Measurements from ENCODE around the gene CACNA1I. TPM values are rescaled to one million over a fixed set of nuclear protein-coding genes. Genes with fewer than 3 reads are reported as not detected.

The CACNA1I gene
- total and polyA plus RNA-seq, 2 donors (not counting 1 experiment from before 2014, with no cell fraction given), result 0.07 to 0.25 TPM

GRCh38 chr22:39534092-39534506, 36.5 kb upstream of the CACNA1I start:
- H3K27ac Mint-ChIP-seq, result no peak overlapping the region

More at GRCh38 chr22:39534092-39534506, 36.5 kb upstream of the CACNA1I start:
- Mint-ChIP-seq H3K4me1 (peaks cover 37% of the 10 kb centered on the region), H3K27me3 (no peaks in the 10 kb centered on the region), H3K9me3 (ENCODE audit: insufficient read depth) (no peaks in the 10 kb centered on the region), H3K4me3 (peak overlapping the region; percentile 49)
- Histone ChIP-seq H2AFZ (ENCODE audit: insufficient read depth, low read depth, low read length, poor library complexity, severe bottlenecking) (no peak overlapping the region), H3K4me3 (ENCODE audit: control extremely low read depth in 1 of 5, extremely low read depth in 1 of 5, insufficient read depth in 1 of 5, low read depth in 2 of 5, low read length in 4 of 5) (no peak overlapping the region), H3K27ac (ENCODE audit: low read length in 2 of 2) (no peak overlapping the region), H3K36me3 (replicated peaks in 1 of 2; ENCODE audit: control extremely low read depth in 1 of 2, control insufficient read depth in 1 of 2, extremely low read depth in 1 of 2, insufficient read depth in 2 of 2, low read length in 1 of 2) (peaks cover 0 to 22% of the 10 kb centered on the region in 2 experiments), H3K4me1 (ENCODE audit: control insufficient read depth in 2 of 2, insufficient read depth in 2 of 2, low read length in 2 of 2) (peaks cover 29 to 42% of the 10 kb centered on the region in 2 donors), H3K27me3 (replicated peaks in 1 of 4; ENCODE audit: control extremely low read depth in 1 of 4, control insufficient read depth in 3 of 4, insufficient read depth in 4 of 4, low read length in 3 of 4) (peaks cover 0 to 5% (median 0%) of the 10 kb centered on the region in 4 experiments), H3K9ac (ENCODE audit: low read length) (no peak overlapping the region), H4K20me1 (ENCODE audit: control insufficient read depth, insufficient read depth, low read length, poor library complexity, severe bottlenecking) (peaks cover 27% of the 10 kb centered on the region), H3K79me2 (ENCODE audit: control insufficient read depth, insufficient read depth, low read length) (peaks cover 33% of the 10 kb centered on the region), H3K9me3 (ENCODE audit: control extremely low read depth in 1 of 3, control insufficient read depth in 2 of 3, insufficient read depth in 1 of 3, low read length in 2 of 3) (no peaks in the 10 kb centered on the region), H3K4me2 (replicated peaks; ENCODE audit: low read depth, low read length, poor library complexity, severe bottlenecking) (no peak overlapping the region)
- DNase-seq (no peak), ATAC-seq (ENCODE audit: low read depth) (no peak)
- intact Hi-C loops (cut with micrococcal nuclease), result loop anchor here (1.0 to 5.0 kb wide), 5 partner anchors 407 to 1103 kb away; partner anchors contain the start of genes MRTFA and TNRC6B
- POLR2A ChIA-PET, result interaction anchor here (0.6 to 6.3 kb wide), 5 partner anchors 14 to 510 kb away, joined by 3 to 57 read pairs (median 9); partner anchors contain the start of gene ATF4
- TF ChIP-seq CTCF (IDR thresholded peaks at IDR 0.05) (no peak), EZH2 (IDR thresholded peaks at IDR 0.05; ENCODE audit: borderline replicate concordance, insufficient read depth, low read depth, low read length, poor library complexity, severe bottlenecking) (no peak)
- CTCF ChIA-PET, result interaction anchor here (0.6 to 13.4 kb wide), 27 partner anchors 9 to 814 kb away, joined by 3 to 328 read pairs (median 4); partner anchors contain the start of genes ADSL, ATF4, MIEF1 and RPL3
- 94% methylated on average over 10 of the region's 12 CpGs for WGBS (ENCODE audit: insufficient coverage)

Data from B cell (primary cell).